Fibroblast of mammary gland (primary cell): ENCODE results near the gene MGAT5B.

Experiments
- DNase-seq: peaks from one replicate; pipeline ENCODE4 v3.0.0-alpha.2; 2010; ENCODE audit warnings: low read depth
- H3K4me3 ChIP-seq: 2 replicates; pipeline ENCODE4 v1.5.1; 2011; ENCODE audit warnings: low read depth, mild to moderate bottlenecking, low read length, moderate library complexity; ENCODE audit not compliant: control insufficient read depth
- TF ChIP-seq, protein P1 (sequence below): conservative IDR thresholded peaks from 2 replicates; pipeline ENCODE4 v1.5.1; 2011; ENCODE audit warnings: low read depth, low read length, inconsistent platforms; ENCODE audit not compliant: control insufficient read depth, insufficient read depth

Gene MGAT5B

DNA sequence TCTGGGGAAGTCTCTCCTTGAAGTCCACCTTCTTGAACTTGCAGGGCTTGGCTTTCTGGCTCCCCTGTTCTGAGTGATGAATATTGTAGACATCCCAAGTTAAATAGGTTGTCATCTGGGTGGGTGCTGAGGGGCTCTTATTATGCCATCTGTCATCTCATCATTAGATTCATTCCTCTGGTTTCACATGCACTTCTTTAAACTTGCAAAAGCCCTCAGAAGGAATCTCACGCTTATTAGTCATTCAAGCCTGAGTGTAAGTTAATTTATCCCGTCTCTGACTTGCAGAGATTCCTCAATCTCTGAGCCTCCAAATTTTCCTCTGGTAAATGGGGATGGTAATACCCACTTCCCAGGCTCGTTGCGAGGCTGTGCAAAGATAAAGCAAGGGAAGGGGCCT is 5.7 kb downstream of the MGAT5B start:
- TF ChIP-seq, protein P1, sequence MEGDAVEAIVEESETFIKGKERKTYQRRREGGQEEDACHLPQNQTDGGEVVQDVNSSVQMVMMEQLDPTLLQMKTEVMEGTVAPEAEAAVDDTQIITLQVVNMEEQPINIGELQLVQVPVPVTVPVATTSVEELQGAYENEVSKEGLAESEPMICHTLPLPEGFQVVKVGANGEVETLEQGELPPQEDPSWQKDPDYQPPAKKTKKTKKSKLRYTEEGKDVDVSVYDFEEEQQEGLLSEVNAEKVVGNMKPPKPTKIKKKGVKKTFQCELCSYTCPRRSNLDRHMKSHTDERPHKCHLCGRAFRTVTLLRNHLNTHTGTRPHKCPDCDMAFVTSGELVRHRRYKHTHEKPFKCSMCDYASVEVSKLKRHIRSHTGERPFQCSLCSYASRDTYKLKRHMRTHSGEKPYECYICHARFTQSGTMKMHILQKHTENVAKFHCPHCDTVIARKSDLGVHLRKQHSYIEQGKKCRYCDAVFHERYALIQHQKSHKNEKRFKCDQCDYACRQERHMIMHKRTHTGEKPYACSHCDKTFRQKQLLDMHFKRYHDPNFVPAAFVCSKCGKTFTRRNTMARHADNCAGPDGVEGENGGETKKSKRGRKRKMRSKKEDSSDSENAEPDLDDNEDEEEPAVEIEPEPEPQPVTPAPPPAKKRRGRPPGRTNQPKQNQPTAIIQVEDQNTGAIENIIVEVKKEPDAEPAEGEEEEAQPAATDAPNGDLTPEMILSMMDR = no peak
- H3K4me3 ChIP-seq = no peak overlapping the region
- DNase-seq = peak; percentile 12

DNA sequence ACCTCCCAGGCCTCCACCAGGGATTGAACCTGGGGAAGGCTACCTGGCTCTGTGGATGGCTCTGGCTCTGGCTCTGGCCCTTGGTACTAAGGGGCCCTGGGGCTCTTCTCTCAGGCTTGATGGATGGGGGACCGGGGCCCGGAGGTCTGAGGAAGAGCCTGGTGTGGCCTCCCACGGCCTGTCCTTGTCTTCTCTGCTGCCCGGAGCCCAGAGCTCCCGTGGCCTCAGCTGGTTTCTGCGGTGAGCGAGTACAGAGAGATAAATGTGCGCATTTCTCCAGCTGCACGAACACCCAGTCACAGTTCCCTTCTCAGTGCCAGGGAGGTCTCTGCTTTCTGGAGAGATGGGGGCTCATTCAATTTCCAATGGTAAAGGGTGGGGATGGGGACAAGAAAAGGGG is 9.2 kb downstream of the MGAT5B start:
- TF ChIP-seq, protein P1 = no peak
- DNase-seq = no peak
- H3K4me3 ChIP-seq = no peak overlapping the region

DNA sequence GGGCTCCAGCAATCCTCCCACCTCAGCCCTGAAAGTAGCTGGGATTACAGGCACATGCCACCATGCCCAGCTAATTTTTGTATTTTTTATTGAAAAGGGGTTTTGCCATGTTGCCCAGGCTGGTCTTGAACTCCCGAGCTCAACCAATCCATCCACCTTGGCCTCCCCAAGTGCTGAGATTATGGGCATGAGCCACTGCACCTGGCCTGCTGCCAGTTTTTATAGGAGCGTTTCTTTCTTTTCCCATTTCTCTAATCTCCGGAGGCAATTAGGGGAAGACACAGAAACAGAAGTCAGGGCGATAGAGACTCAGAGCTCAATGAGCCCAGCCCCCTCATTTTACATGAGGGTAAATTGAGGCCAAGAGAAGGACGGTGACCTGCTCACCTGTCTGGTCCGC is 10.4 kb downstream of the MGAT5B start:
- TF ChIP-seq, protein P1 = no peak
- DNase-seq = no peak
- H3K4me3 ChIP-seq = no peak overlapping the region

DNA sequence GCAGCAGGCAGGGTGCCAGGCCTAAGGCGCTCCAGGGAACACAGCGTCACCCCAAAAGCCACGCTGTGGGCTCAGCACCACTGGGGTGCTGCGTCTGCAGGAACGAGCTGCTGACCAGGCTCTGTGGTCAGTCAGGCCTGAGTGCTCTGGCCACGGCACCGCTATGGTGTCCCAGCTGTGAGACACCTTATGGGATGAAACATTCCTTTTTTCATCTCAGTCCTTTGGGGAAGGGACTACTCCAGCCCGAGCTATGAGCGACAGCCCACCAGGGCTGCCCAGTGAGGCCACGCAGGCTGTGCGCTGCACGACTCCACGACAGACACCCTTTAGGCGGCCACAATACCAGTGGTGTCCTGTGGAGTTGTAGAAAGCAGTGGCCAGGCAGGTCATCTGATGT is 11.1 kb downstream of the MGAT5B start:
- TF ChIP-seq, protein P1 = no peak
- H3K4me3 ChIP-seq = no peak overlapping the region
- DNase-seq = no peak

DNA sequence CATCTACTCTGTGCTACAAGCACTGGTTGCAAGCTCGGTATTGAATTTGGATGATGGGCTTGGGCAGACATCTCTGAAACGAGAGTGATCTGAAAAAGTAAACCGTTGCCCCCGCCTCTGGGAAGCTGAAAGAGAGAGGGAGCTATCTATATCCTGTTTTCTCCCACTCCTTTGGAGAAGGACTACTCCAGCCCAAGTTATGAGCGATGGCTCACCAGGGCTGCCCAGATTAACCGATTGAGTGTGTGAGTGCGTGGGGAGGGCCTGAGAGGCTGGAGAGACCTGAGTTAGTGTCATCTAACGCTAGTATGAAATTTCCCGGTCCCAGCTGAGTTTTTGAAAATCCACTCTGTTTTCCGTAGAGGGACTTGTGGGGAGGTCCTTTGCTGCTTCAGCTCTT is 11.5 kb downstream of the MGAT5B start:
- no peak for DNase-seq
- TF ChIP-seq, protein P1 = no peak
- no peak overlapping the region for H3K4me3 ChIP-seq

DNA sequence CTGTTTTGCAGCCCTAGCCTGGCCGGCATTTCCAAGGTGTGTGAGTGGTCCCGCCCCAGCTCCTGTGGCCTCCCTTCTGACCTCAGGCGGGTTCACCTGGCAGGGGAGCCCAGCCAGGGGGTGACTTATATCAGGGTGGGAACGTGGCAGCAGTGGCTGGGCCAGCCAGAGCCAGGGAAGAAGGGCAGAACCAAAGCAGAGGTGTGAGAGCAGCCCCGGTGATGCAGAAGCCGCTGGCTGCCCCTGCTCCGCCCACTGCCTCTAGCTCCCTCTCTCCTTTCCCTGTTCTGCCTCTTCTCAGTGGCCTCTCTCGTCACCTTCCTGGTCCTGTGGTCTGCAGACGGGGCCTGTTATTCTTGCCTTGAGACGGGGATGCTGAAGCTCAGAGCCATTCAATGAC is 12.1 kb downstream of the MGAT5B start:
- TF ChIP-seq, protein P1 = no peak
- no peak overlapping the region for H3K4me3 ChIP-seq
- DNase-seq = no peak

DNA sequence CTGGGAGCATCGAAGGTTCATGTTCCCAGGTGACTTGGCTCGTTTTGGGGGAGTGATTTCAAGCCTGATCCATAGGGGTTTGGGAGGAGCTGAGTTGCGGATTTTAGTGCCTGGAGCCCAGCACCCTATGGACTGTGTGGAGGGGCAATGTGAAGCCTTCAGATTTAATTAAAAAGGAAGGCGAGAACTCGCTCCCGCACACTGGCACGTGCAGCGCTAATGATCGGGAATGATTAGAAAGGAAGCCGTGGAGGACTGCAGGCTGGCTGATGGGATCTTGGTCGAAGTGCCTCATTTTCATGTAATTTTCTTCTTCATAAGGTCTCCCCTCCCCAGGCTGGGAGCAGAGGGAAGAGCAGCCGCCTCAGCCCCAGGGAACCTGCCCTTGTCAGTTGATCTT is 12.8 kb downstream of the MGAT5B start:
- H3K4me3 ChIP-seq = no peak overlapping the region
- no peak for DNase-seq
- TF ChIP-seq, protein P1 = no peak
